ACC112 (cell line): ENCODE results near the gene GOLGA1.

Experiments
- H2AFZ ChIP-seq: fragments of 200-600 bp; sonication (generic); one replicate; pipeline ENCODE4 v1.6.0; 2017; ENCODE audit warnings: antibody characterized with exemption, low read length; ENCODE audit not compliant: unreplicated experiment
- H3K27ac ChIP-seq: fragments of 200-600 bp; sonication (generic); 2 replicates; pipeline ENCODE4 v1.5.1; 2014; ENCODE audit warnings: low read depth, mild to moderate bottlenecking, antibody characterized with exemption, low read length, moderate library complexity
- H3K27me3 ChIP-seq: fragments of 200-600 bp; sonication (generic); 2 replicates; pipeline ENCODE4 v1.6.1; 2014; ENCODE audit warnings: mild to moderate bottlenecking, antibody characterized with exemption, low read length, moderate library complexity, mixed read lengths; ENCODE audit not compliant: insufficient read depth
- H3K36me3 ChIP-seq: fragments of 200-600 bp; sonication (generic); 2 replicates; pipeline ENCODE4 v1.6.1; 2016; ENCODE audit warnings: mild to moderate bottlenecking, antibody characterized with exemption, low read length, moderate library complexity, mixed read lengths; ENCODE audit not compliant: insufficient read depth
- H3K4me1 ChIP-seq: fragments of 200-600 bp; sonication (generic); one replicate; pipeline ENCODE4 v1.6.1; 2016; ENCODE audit warnings: low read length, mixed read lengths; ENCODE audit not compliant: insufficient read depth, unreplicated experiment, control insufficient read depth
- H3K4me3 ChIP-seq: fragments of 200-600 bp; sonication (generic); 2 replicates; pipeline ENCODE4 v1.5.1; 2014; ENCODE audit warnings: mild to moderate bottlenecking, low read depth, low read length
- H3K79me2 ChIP-seq: fragments of 200-600 bp; sonication (generic); one replicate; pipeline ENCODE4 v1.6.0; 2016; ENCODE audit warnings: low read length; ENCODE audit not compliant: control insufficient read depth, unreplicated experiment, insufficient read depth

Gene GOLGA1

DNA sequence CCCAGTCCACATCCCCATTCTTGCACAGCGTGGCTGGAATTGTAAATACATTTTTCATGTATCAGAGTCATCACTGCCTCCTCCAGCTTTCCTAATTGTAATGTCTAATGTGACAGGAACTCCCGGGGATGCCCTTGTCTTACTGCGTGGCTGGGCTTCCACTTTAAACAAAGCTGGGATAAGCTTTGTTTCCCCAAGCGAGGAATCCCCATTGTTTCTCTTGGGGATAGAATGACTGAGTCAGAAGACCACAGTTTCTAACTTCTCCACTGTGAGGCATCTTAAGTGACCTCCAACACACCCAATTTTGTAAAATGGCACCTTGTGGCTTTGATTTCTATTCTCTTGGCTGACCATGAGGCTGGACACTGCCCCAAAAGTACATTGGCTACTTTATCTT is 56.5 kb downstream of the GOLGA1 start:
- H2AFZ ChIP-seq: no peak overlapping the region
- no peak overlapping the region for H3K4me3 ChIP-seq
- H3K27ac ChIP-seq: no peak overlapping the region
- no peaks in the 10 kb centered on the region for H3K79me2 ChIP-seq
- H3K27me3 ChIP-seq: no peaks in the 10 kb centered on the region
- peaks cover 10% of the 10 kb centered on the region; the same call in 1 of the 2 replicates for H3K36me3 ChIP-seq
- peaks cover 5% of the 10 kb centered on the region for H3K4me1 ChIP-seq

GRCh38 chr9:124882231-124882630 is 58.7 kb downstream of the GOLGA1 start:
- H2AFZ ChIP-seq: no peak overlapping the region
- H3K4me3 ChIP-seq: no peak overlapping the region
- H3K27ac ChIP-seq: no peak overlapping the region
- H3K4me1 ChIP-seq: peaks cover 5% of the 10 kb centered on the region
- no peaks in the 10 kb centered on the region for H3K79me2 ChIP-seq
- H3K36me3 ChIP-seq: peaks cover 10% of the 10 kb centered on the region
- no peaks in the 10 kb centered on the region for H3K27me3 ChIP-seq

GRCh38 chr9:124881138-124881743 is 59.6 kb downstream of the GOLGA1 start:
- no peaks in the 10 kb centered on the region for H3K27me3 ChIP-seq
- H3K36me3 ChIP-seq: peaks cover 10% of the 10 kb centered on the region
- H3K27ac ChIP-seq: no peak overlapping the region
- no peak overlapping the region for H3K4me3 ChIP-seq
- no peaks in the 10 kb centered on the region for H3K79me2 ChIP-seq
- no peak overlapping the region for H2AFZ ChIP-seq
- H3K4me1 ChIP-seq: peaks cover 5% of the 10 kb centered on the region

- Histone ChIP-seq H3K4me3 (no peak overlapping the region), H3K27ac (no peak overlapping the region), H2AFZ (no peak overlapping the region), H3K4me1 (peaks cover 5% of the 10 kb centered on the region), H3K79me2 (no peaks in the 10 kb centered on the region), H3K27me3 (no peaks in the 10 kb centered on the region), H3K36me3 (peaks cover 11% of the 10 kb centered on the region)
Observed at GRCh38 chr9:124880501-124880900, 60.4 kb downstream of the GOLGA1 start.

- Histone ChIP-seq H3K27ac (no peak overlapping the region), H3K4me3 (no peak overlapping the region), H3K36me3 (peaks cover 19% of the 10 kb centered on the region), H3K27me3 (no peaks in the 10 kb centered on the region), H2AFZ (no peak overlapping the region), H3K4me1 (peaks cover under 1% of the 10 kb centered on the region), H3K79me2 (peaks cover 8% of the 10 kb centered on the region)
Observed at GRCh38 chr9:124879226-124879625, 61.7 kb downstream of the GOLGA1 start.

DNA sequence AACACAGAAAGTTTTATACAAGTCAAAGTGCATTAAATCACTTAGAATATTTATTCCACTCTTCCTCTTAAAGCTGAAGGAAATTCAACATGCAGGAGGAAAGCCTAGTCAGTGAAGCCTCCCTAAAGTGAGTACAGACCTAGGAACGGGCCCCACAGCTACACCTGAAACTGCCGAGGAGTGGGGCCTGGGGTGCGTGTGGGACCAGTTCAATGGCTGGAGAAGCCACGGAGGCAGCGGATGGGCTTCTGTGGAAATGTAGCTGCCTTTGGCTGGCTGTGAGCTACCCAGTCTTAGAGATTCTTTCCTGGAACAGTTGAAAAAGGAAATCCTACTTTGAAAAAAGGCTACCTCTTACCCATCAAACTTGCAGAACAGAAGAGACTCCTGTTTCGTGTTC is 62.4 kb downstream of the GOLGA1 start:
- Histone ChIP-seq H2AFZ (no peak overlapping the region), H3K27ac (no peak overlapping the region), H3K4me3 (no peak overlapping the region), H3K27me3 (no peaks in the 10 kb centered on the region), H3K79me2 (peaks cover 16% of the 10 kb centered on the region), H3K4me1 (no peaks in the 10 kb centered on the region), H3K36me3 (peaks cover 23% of the 10 kb centered on the region)

- Histone ChIP-seq H2AFZ (no peak overlapping the region), H3K36me3 (peaks cover 27% of the 10 kb centered on the region), H3K4me1 (peaks cover 3% of the 10 kb centered on the region), H3K27ac (no peak overlapping the region), H3K27me3 (no peaks in the 10 kb centered on the region), H3K79me2 (peaks cover 20% of the 10 kb centered on the region), H3K4me3 (no peak overlapping the region)
Observed at GRCh38 chr9:124878021-124878420, 62.9 kb downstream of the GOLGA1 start.

DNA sequence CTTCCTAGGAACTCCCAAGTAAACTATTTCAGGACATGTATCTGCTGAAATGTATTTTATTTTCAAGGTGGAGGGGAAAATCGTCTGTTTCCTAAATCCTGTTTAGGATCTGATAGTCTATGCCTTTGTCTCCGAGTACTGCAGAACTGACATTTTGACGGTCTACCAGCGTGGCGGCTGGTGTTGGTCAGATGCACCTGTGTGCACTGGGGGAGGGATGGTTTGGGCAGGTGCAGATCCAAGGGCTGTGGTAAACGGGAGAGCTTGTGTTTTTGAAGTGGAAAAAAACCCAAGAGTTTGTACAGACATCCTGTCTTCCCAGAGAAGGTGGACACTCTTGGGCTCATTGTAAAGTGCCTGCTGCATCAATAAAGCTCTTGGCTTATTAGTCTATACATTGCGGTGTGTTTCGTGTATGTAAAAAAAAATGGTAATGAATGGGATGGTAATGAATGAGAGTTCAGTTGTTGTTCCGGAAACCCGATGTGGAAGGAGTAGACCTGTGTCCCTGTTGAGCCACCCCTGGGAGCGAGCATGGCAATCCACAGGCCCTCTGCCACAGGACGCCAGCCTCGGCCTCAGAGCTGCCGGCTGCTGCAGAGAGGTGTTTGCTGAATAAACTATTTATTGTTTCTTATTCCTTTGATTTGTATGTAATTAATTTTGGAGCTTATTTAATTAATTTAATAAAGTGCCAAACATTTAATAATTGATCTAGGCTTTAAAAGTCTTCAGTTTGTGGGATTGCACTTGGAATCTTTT is 63.7 kb downstream of the GOLGA1 start:
- Histone ChIP-seq H3K79me2 (peaks cover 28% of the 10 kb centered on the region), H3K27me3 (no peaks in the 10 kb centered on the region), H3K4me3 (no peak overlapping the region), H3K27ac (no peak overlapping the region), H2AFZ (no peak overlapping the region), H3K36me3 (peaks cover 30% of the 10 kb centered on the region), H3K4me1 (peaks cover 11% of the 10 kb centered on the region)

DNA sequence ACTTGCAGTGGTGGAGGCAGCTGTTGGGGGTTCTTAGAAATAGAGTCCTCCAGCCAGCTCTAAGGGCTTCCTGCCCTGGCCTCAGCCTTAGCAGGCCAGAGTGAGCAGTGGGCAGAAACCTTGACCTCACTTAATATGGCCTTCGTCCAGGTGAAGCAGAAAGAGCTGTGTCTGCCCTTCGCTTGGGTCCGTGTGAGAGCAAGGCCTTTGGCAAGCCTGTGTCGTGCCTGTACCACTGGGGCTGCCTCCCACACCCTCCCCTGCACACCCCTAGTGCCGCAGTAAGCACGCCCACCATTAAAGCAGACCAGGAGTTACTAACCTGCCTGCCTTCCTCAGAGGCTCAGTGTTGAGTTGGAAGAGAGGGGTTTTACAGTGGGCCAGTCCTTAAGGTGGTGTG is 65.4 kb downstream of the GOLGA1 start:
- H3K36me3 ChIP-seq: peaks cover 33% of the 10 kb centered on the region
- no peak overlapping the region for H3K27ac ChIP-seq
- peaks cover 28% of the 10 kb centered on the region for H3K4me1 ChIP-seq
- H3K27me3 ChIP-seq: no peaks in the 10 kb centered on the region
- peaks cover 45% of the 10 kb centered on the region for H3K79me2 ChIP-seq
- no peak overlapping the region for H3K4me3 ChIP-seq
- H2AFZ ChIP-seq: no peak overlapping the region

- Histone ChIP-seq H2AFZ (no peak overlapping the region), H3K4me1 (peaks cover 29% of the 10 kb centered on the region), H3K27me3 (no peaks in the 10 kb centered on the region), H3K36me3 (peaks cover 28% of the 10 kb centered on the region), H3K4me3 (no peak overlapping the region), H3K27ac (no peak overlapping the region), H3K79me2 (peaks cover 60% of the 10 kb centered on the region)
Observed at GRCh38 chr9:124873664-124874063, 67.2 kb downstream of the GOLGA1 start.

GRCh38 chr9:124871156-124871561 is 69.7 kb downstream of the GOLGA1 start:
- Histone ChIP-seq H3K4me3 (peak overlapping the region; percentile 78), H3K4me1 (peaks cover 33% of the 10 kb centered on the region), H3K27ac (0 out of 2 replicates have a peak overlapping the region, but pooled peaks have one; percentile 52), H2AFZ (no peak overlapping the region), H3K36me3 (peaks cover 28% of the 10 kb centered on the region), H3K27me3 (no peaks in the 10 kb centered on the region), H3K79me2 (peaks cover 74% of the 10 kb centered on the region)
